Kidney (tissue), 14 donors: Measurements from ENCODE around the gene SORCS3. TPM values are rescaled to one million over a fixed set of nuclear protein-coding genes. Genes with fewer than 3 reads are reported as not detected.
A peak's percentile ranks its signal among the peaks of the same experiment; 100 is the strongest.

Source experiments
- DNase-seq, 5 donors: peaks; one replicate each; pipeline ENCODE4 v3.0.0-alpha.2; 2013 to 2020
- FAIRE-seq: peaks from 2 replicates; lab custom pipeline; 2012; peaks lifted over from hg19 to GRCh38; lab: Jason Lieb, UNC
- H3K27ac ChIP-seq, 2 donors: one replicate each; pipeline ENCODE4 v1.7.0; 2013; ENCODE audit warnings: low read depth in 2 of 2, low read length in 2 of 2, inconsistent platforms in 1 of 2
- H3K27me3 ChIP-seq: one replicate; pipeline ENCODE4 v1.7.1; 2013; ENCODE audit warnings: low read length, inconsistent platforms; ENCODE audit not compliant: control insufficient read depth, insufficient read depth
- H3K36me3 ChIP-seq, 3 donors: one replicate each; pipeline versions ENCODE4 v1.7.0 to v1.7.1; 2013; ENCODE audit warnings: low read length in 3 of 3, control low read depth in 1 of 3, inconsistent platforms in 1 of 3; ENCODE audit not compliant: insufficient read depth in 3 of 3, control insufficient read depth in 2 of 3
- H3K4me1 ChIP-seq, 3 donors: one replicate each; pipeline versions ENCODE4 v1.7.0 to v1.7.1; 2013; ENCODE audit warnings: low read length in 3 of 3, inconsistent platforms in 1 of 3, low read depth in 1 of 3; ENCODE audit not compliant: control insufficient read depth in 2 of 3, insufficient read depth in 2 of 3
- H3K4me3 ChIP-seq, 3 donors: one replicate each; pipeline versions ENCODE4 v1.7.0 to v1.8.1; 2013; ENCODE audit warnings: low read length in 3 of 3, control low read depth in 1 of 3, inconsistent platforms in 1 of 3
- H3K9ac ChIP-seq, 3 donors: one replicate each; pipeline versions ENCODE4 v1.7.0 to v1.7.1; 2013; ENCODE audit warnings: low read length in 3 of 3, control low read depth in 1 of 3, inconsistent platforms in 1 of 3
- H3K9me3 ChIP-seq, 3 donors: one replicate each; pipeline versions ENCODE4 v1.7.0 to v1.7.1; 2013; ENCODE audit warnings: low read length in 3 of 3, control low read depth in 1 of 3, inconsistent platforms in 1 of 3; ENCODE audit not compliant: control insufficient read depth in 2 of 3, insufficient read depth in 1 of 3
- intact Hi-C: fragments of 100-400 bp; cut with DNase I; formaldehyde crosslinking; loops from one replicate; pipeline ENCODE4 v1.11.1; 2022
- polyA plus RNA-seq: library from polyadenylated mRNA; stranded (reverse); fragments of 350-450 nt; fragmentation: Illumina TruSeq; extraction: RNeasy Lipid Tissue Mini Kit (QIAGEN cat#74804); gene quantifications from one replicate; pipeline ENCODE4 v1.2.3, GENCODE V29; 2014; ENCODE audit warnings: low read depth, low replicate concordance; ENCODE audit not compliant: insufficient read depth
- total RNA-seq: library from RNA; stranded (reverse); fragmentation: NEBNext Ultra II Directional; extraction: Animal tissue kit (Norgen Biotek cat#: 25700); gene quantifications from one replicate; pipeline ENCODE4 v1.2.1, GENCODE V29; 2021
- TF ChIP-seq, protein P1 (sequence below): IDR thresholded peaks from 3 replicates; pipeline ENCODE4 v1.5.1; 2012; ENCODE audit warnings: mild to moderate bottlenecking, moderate library complexity, borderline replicate concordance; ENCODE audit not compliant: insufficient read depth; ENCODE audit errors: extremely low read depth
- donor health status: control.
- donor health status: control.
- donor health status: control.
- donor health status: control.
- donor health status: control.
- donor health status: DM: yes; HTN: yes; CAD: no.
- donor health status: Normal renal cell carcinoma (clear cell type).

SORCS3 gene
- total and polyA plus RNA-seq, 2 donors from 2014 or later = 0.52 to 1.1 TPM

DNA sequence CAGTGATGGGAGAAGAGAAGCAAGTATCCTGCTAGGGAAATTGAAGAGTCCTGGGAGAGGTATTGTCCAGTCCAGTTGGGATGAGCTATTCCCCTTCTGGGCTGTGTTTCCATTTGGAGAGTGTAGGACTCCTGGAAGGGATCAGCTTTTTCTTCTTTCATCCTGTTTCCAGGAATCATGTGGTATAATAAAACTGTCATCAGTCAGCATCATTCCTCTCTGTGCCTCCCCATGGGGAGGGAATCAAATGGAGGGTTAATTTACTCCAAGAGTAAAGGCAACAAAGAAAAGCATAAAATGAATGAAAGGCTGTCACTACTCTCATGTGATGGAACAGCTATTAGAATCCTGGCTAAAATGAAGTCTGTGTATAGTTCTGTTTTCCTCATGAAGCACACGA, 429.9 kb downstream of the SORCS3 start:
- FAIRE-seq (no peak), DNase-seq (peak in 2 of 5 donors; percentile 49 to 52)
- Histone ChIP-seq H3K9ac (no peak overlapping the region), H3K27me3 (no peaks in the 10 kb centered on the region), H3K9me3 (no peaks in the 10 kb centered on the region), H3K4me3 (no peak overlapping the region), H3K36me3 (no peaks in the 10 kb centered on the region), H3K4me1 (no peaks in the 10 kb centered on the region), H3K27ac (no peak overlapping the region)
- TF ChIP-seq, protein P1, sequence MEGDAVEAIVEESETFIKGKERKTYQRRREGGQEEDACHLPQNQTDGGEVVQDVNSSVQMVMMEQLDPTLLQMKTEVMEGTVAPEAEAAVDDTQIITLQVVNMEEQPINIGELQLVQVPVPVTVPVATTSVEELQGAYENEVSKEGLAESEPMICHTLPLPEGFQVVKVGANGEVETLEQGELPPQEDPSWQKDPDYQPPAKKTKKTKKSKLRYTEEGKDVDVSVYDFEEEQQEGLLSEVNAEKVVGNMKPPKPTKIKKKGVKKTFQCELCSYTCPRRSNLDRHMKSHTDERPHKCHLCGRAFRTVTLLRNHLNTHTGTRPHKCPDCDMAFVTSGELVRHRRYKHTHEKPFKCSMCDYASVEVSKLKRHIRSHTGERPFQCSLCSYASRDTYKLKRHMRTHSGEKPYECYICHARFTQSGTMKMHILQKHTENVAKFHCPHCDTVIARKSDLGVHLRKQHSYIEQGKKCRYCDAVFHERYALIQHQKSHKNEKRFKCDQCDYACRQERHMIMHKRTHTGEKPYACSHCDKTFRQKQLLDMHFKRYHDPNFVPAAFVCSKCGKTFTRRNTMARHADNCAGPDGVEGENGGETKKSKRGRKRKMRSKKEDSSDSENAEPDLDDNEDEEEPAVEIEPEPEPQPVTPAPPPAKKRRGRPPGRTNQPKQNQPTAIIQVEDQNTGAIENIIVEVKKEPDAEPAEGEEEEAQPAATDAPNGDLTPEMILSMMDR = no peak
- intact Hi-C loops = no loop called here

DNA sequence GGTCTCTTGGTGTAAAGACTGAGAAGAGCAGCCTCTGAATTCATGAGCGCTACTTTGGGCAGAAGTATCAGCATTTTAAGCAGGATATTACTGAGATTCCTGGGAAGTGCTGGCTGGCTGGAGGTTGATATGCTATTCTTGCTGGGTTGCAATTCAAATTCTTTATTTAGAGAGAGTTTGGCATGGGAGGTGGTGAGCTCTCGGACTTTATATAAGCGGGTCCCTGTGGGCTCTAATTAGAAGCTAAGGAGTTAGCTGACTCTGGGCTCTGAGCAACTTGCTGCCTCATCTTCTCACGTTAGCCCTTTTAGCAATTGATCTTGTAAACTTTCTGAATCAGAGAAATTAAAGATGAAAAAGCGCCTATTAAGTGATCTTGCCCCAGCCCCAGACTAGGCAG, 430.9 kb downstream of the SORCS3 start:
- no peaks in the 10 kb centered on the region for H3K36me3 ChIP-seq
- FAIRE-seq (no peak), DNase-seq (no peak)
- H3K4me3 ChIP-seq = no peak overlapping the region
- no peak overlapping the region for H3K27ac ChIP-seq
- intact Hi-C loops = no loop called here
- H3K9me3 ChIP-seq = no peaks in the 10 kb centered on the region
- H3K4me1 ChIP-seq = no peaks in the 10 kb centered on the region
- TF ChIP-seq, protein P1 = no peak
- H3K27me3 ChIP-seq = no peaks in the 10 kb centered on the region
- no peak overlapping the region for H3K9ac ChIP-seq

DNA sequence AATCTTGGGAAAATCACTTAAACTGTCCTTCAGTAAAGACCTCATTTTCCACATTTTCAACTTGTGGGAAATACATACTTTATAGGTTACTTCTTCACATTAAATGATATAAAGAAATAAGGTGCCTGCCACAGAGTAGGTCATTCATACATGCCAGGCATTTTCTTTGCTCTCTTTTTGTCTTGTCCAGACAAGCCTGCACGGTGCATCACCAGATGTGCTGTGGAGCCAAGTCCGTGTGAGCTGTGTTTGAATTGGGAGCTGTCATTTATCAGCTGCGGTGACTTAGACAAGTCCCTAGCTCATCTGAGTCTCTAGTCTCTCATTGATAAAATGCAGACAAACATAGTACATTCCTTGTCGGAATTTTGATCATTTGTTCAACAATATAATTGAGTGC, 432.9 kb downstream of the SORCS3 start:
- Histone ChIP-seq H3K9ac (no peak overlapping the region), H3K27ac (no peak overlapping the region), H3K27me3 (no peaks in the 10 kb centered on the region), H3K36me3 (no peaks in the 10 kb centered on the region), H3K4me1 (no peaks in the 10 kb centered on the region), H3K9me3 (no peaks in the 10 kb centered on the region), H3K4me3 (no peak overlapping the region)
- TF ChIP-seq, protein P1 = no peak
- intact Hi-C loops = no loop called here
- FAIRE-seq = no peak
- no peak for DNase-seq

DNA sequence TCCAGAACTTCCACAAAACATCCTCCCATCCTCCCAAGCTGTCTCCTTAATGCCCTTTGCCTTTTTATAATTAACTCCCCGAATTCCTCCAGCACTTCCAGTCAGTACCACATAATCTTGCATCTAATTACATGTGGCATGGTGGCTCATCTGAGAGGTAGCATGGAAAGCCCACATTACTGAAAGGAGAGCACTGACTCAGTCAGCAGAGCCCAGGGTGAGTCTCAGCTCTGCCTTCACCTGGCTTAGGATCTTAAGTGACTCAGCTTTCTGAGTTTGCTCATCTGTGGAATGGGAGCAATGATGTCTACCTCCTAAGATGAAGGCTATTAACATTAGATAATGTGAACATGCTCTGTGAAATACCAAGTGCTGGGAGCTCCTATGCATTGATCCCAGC, 433.9 kb downstream of the SORCS3 start:
- no peak for FAIRE-seq

More for the DNA sequence above, 433.9 kb downstream of the SORCS3 start:
- H3K9ac ChIP-seq = no peak overlapping the region
- H3K4me3 ChIP-seq = no peak overlapping the region
- H3K27me3 ChIP-seq = no peaks in the 10 kb centered on the region
- no peaks in the 10 kb centered on the region for H3K9me3 ChIP-seq
- H3K27ac ChIP-seq = no peak overlapping the region
- no peaks in the 10 kb centered on the region for H3K4me1 ChIP-seq
- H3K36me3 ChIP-seq = no peaks in the 10 kb centered on the region
- TF ChIP-seq, protein P1 = no peak
- intact Hi-C loops = no loop called here
- peak in 1 of 5 donors; percentile 10 for DNase-seq
